HFFc6 (cell line): ENCODE data around the gene ADPRH. TPM values are rescaled to one million over a fixed set of nuclear protein-coding genes. Genes with fewer than 3 reads are reported as not detected.

ENCODE experiments used
- DNase-seq: peaks from one replicate; pipeline ENCODE4 v3.0.0-alpha.2; 2018
- H3K27ac Mint-ChIP-seq: 2 replicates; pipeline ENCODE4 v1.8.0; 2020; ENCODE audit warnings: mild to moderate bottlenecking, mixed read lengths
- H3K27me3 Mint-ChIP-seq: 2 replicates; pipeline ENCODE4 v1.8.0; 2021; ENCODE audit warnings: mild to moderate bottlenecking, moderate library complexity, mixed read lengths; ENCODE audit not compliant: insufficient read depth
- H3K36me3 Mint-ChIP-seq: 2 replicates; pipeline ENCODE4 v1.8.0; 2021; ENCODE audit warnings: low read depth, mixed read lengths
- H3K4me1 Mint-ChIP-seq: 2 replicates; pipeline ENCODE4 v1.8.0; 2020; ENCODE audit warnings: low read depth, mixed read lengths
- H3K4me3 Mint-ChIP-seq: 2 replicates; pipeline ENCODE4 v1.8.0; 2020; ENCODE audit warnings: mild to moderate bottlenecking, moderate library complexity, mixed read lengths
- H3K9me3 Mint-ChIP-seq: 2 replicates; pipeline ENCODE4 v1.8.0; 2020; ENCODE audit warnings: mild to moderate bottlenecking, mixed read lengths
- total RNA-seq, 6 experiments: library from RNA; stranded (reverse); fragmentation: NEBNext Ultra II Directional; extraction: Animal tissue kit (Norgen Biotek cat#: 25700); gene quantifications; 2 replicates in 1 of 6; 3 replicates in 5 of 6; pipeline ENCODE4 v1.2.3, GENCODE V29; 2021
- TF ChIP-seq, protein P1 (sequence below): fragments of 200-600 bp; sonication (generic); IDR thresholded peaks from 2 replicates; pipeline ENCODE4 v1.5.0; 2021; ENCODE audit warnings: antibody characterized with exemption, mild to moderate bottlenecking

Gene ADPRH
- total RNA-seq, 6 experiments from 2014 or later: 0.10 to 1.8 (median 0.19) TPM

DNA sequence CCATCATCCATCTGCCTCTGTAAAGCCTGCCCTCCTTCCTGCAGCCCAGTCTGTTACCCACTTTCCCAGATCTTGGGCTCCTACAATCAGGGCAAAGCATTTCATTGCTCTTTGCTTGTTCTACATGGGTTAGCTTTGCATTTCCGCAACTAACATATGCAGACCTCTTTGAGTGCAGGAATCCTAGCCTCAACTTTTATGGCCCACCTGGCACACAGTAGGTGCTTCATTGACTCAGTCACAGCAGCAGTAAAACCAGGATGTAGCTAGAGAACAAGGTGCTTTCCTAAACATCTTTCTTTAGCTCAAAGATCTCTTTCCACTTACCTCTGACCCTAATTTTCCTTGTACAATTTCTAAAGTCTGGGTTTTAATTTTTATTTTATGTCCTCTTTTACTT, 23.4 kb upstream of the ADPRH start:
- TF ChIP-seq, protein P1, sequence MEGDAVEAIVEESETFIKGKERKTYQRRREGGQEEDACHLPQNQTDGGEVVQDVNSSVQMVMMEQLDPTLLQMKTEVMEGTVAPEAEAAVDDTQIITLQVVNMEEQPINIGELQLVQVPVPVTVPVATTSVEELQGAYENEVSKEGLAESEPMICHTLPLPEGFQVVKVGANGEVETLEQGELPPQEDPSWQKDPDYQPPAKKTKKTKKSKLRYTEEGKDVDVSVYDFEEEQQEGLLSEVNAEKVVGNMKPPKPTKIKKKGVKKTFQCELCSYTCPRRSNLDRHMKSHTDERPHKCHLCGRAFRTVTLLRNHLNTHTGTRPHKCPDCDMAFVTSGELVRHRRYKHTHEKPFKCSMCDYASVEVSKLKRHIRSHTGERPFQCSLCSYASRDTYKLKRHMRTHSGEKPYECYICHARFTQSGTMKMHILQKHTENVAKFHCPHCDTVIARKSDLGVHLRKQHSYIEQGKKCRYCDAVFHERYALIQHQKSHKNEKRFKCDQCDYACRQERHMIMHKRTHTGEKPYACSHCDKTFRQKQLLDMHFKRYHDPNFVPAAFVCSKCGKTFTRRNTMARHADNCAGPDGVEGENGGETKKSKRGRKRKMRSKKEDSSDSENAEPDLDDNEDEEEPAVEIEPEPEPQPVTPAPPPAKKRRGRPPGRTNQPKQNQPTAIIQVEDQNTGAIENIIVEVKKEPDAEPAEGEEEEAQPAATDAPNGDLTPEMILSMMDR: no peak
- no peak for DNase-seq
- Mint-ChIP-seq H3K36me3 (no peaks in the 10 kb centered on the region), H3K27me3 (peaks cover 23% of the 10 kb centered on the region), H3K27ac (no peak overlapping the region), H3K9me3 (no peaks in the 10 kb centered on the region), H3K4me1 (no peaks in the 10 kb centered on the region), H3K4me3 (no peak overlapping the region)

DNA sequence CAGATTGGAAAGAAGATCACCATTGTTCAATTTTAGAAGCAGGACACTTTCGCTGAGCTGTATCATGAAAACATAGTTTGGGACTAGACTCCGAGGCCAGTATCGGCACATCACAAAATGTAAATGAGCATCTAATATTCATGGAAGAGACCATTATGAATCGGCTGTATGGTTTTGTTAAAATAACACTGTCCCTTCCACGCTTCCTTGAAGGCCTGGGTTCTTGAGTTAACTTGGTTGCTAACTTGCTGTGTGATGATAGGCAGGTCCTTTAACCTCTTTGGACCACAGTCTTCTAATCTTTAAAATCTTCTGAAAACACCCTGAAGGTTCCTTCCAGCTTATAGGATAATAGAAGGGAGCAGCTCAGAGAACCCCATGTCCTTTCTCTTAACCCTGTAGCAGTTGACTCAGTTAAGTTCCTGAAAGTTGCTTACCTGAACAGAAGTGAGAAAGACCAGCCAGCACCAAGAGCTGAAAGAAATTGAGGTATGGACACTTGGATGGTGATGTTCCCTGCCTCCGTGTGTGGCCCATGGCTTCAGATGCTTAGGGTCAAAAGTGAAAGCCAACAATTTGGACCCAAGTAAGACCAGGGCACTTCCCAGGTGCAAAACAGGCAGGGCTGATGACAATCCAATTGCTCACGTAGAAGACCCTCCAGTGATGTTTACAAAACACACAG, 22.0 kb upstream of the ADPRH start:
- Mint-ChIP-seq H3K4me3 (no peak overlapping the region), H3K4me1 (no peaks in the 10 kb centered on the region), H3K9me3 (no peaks in the 10 kb centered on the region), H3K27ac (no peak overlapping the region), H3K36me3 (no peaks in the 10 kb centered on the region), H3K27me3 (peaks cover 26% of the 10 kb centered on the region)
- TF ChIP-seq, protein P1: no peak
- no peak for DNase-seq

DNA sequence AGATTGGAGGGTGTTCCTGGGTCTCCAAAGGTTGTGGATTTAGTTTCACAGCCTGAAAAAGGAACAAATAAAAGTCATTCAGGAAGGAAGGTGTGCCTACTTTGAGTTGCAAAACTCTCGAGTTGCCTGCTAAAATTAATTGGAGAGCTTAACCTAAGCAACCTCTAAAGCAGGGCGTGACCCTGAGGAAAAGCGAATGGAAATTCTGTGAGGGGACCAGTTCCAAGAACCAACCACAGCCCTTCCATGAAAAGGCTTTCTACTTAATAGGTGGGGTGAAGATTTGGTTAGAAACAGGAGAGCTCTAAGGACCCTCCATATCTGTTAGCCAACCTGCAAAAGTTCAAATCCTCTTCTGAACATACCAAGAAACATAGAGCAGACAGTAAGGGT, 21.4 kb upstream of the ADPRH start:
- H3K27me3 Mint-ChIP-seq: peaks cover 26% of the 10 kb centered on the region
- H3K4me1 Mint-ChIP-seq: no peaks in the 10 kb centered on the region
- H3K9me3 Mint-ChIP-seq: no peaks in the 10 kb centered on the region
- no peak overlapping the region for H3K4me3 Mint-ChIP-seq
- H3K36me3 Mint-ChIP-seq: no peaks in the 10 kb centered on the region
- TF ChIP-seq, protein P1: no peak
- H3K27ac Mint-ChIP-seq: no peak overlapping the region
- no peak for DNase-seq

DNA sequence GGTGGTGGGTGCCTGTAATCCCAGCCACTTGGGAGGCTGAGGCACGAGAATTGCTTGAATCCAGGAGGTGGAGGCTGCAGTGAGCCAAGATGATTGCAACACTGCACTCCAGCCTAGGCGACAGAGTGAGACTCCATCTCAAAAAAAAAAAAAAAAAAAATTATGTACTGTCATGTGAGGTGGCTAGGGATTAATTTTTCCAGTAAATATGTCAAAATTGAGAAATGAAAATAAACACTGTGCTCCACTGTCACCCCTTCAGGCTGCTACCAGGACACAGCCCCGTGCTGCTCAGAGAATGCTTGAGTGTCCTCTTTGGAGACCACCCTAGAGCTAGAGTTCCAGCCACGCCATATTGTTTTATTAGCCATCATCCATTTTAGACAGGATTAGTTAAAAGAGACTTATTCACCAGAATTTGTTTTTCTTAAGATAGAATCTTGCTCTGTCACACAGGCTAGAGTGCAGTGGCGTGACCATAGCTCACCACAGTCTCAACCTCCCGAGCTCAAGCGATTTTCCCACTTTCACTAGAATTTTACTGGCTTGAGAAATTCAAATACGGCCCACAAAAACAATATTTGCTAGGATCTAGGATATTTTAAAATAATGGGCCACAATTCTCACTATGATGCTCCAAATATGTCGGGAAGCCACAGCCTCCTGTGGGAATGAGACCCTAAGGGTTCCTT, 20.5 kb upstream of the ADPRH start:
- no peak for DNase-seq
- H3K36me3 Mint-ChIP-seq: no peaks in the 10 kb centered on the region
- H3K4me1 Mint-ChIP-seq: no peaks in the 10 kb centered on the region
- H3K27me3 Mint-ChIP-seq: peaks cover 19% of the 10 kb centered on the region
- H3K9me3 Mint-ChIP-seq: no peaks in the 10 kb centered on the region
- H3K4me3 Mint-ChIP-seq: no peak overlapping the region
- H3K27ac Mint-ChIP-seq: no peak overlapping the region
- TF ChIP-seq, protein P1: no peak

DNA sequence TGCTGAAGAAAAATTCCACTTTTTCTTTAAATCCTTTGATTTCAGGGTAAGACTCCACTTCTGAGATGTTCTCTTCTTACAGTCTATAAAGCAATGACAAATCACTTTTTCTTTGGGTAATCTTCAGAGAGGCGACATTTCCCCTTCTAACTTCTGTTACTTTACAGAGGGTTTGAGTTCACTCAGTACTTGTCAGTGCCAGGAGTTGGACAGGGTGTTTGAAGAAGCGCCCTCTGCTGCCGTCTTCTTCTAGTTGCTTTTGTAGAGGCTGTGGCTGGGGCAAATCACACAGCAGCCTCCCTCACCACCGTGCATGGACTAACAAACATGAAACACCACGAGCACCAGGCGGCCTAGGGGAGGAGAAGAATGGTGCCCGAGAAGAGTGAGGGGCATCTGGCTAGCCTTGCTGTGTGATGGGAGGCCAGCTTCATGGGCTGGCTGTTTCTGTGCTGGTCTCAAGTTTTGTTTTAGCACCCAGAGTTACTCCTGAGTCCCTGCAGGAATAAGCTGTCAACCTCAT, 19.8 kb upstream of the ADPRH start, which contains the start of gene CD80:
Gene CD80, minus strand, starts transcription at position 174 of the 523 bp plus-strand sequence. CDS start 1,886 bp downstream, outside the sequence.
- H3K27ac Mint-ChIP-seq: no peak within 1 kb of the TSS
- H3K4me3 Mint-ChIP-seq: peak within 1 kb of the TSS; percentile 1; the same call in 1 of the 2 replicates
- no peaks in the 10 kb centered on the region for H3K36me3 Mint-ChIP-seq
- no peaks in the 10 kb centered on the region for H3K9me3 Mint-ChIP-seq
- DNase-seq: peak; percentile 48
- peaks cover 14% of the 10 kb centered on the region for H3K27me3 Mint-ChIP-seq
- no peaks in the 10 kb centered on the region for H3K4me1 Mint-ChIP-seq
- TF ChIP-seq, protein P1: peak; percentile 71
